Measurements from ENCODE around the gene CYP4B1.

GRCh38 chr1:46749404-46749803 is 49.4 kb upstream of the CYP4B1 start:
- TF ChIP-seq CTCF (IDR thresholded peaks at IDR 0.05; ENCODE audit: poor library complexity) (no peak), EZH2 (IDR thresholded peaks at IDR 0.05; ENCODE audit: borderline replicate concordance) (no peak), EZH2phosphoT487 (IDR thresholded peaks at IDR 0.05; ENCODE audit: low read depth, severe bottlenecking, unreplicated experiment) (no peak)

Data from hepatocyte (in vitro differentiated cells).